Mesenchymal stem cell (in vitro differentiated cells and primary cell): ENCODE results near the gene CRISPLD2.
A peak's percentile ranks its signal among the peaks of the same experiment; 100 is the strongest.

Experiments used
- DNase-seq: peaks from one replicate; pipeline ENCODE4 v3.0.0-alpha.2; 2013
- H2AFZ ChIP-seq: one replicate; pipeline ENCODE4 v1.6.1; 2013; ENCODE audit warnings: low read depth, mild to moderate bottlenecking, control low read depth, inconsistent platforms, low read length, moderate library complexity
- H2AK5ac ChIP-seq: 2 replicates; pipeline ENCODE4 v1.6.1; 2013; ENCODE audit warnings: low read length, moderate library complexity, mild to moderate bottlenecking, inconsistent platforms; ENCODE audit not compliant: severe bottlenecking
- H2BK120ac ChIP-seq: one replicate; pipeline ENCODE4 v1.6.1; 2013; ENCODE audit warnings: low read depth, mild to moderate bottlenecking, inconsistent platforms, low read length, moderate library complexity
- H2BK12ac ChIP-seq, 2 experiments: one replicate each; pipeline ENCODE4 v1.6.1; 2013; ENCODE audit warnings: inconsistent platforms in 2 of 2, low read length in 2 of 2, mild to moderate bottlenecking in 2 of 2, moderate library complexity in 2 of 2, control low read depth in 1 of 2
- H2BK15ac ChIP-seq: one replicate; pipeline ENCODE4 v1.6.1; 2013; ENCODE audit warnings: mild to moderate bottlenecking, low read depth, inconsistent platforms; ENCODE audit not compliant: poor library complexity, severe bottlenecking
- H2BK5ac ChIP-seq: 2 replicates; pipeline ENCODE4 v1.6.1; 2013; ENCODE audit warnings: low read depth, mild to moderate bottlenecking, low read length, control low read depth, inconsistent platforms; ENCODE audit not compliant: poor library complexity, severe bottlenecking
- H3K14ac ChIP-seq, 2 experiments: one replicate each; pipeline ENCODE4 v1.6.1; 2013; ENCODE audit warnings: inconsistent platforms in 2 of 2, low read length in 2 of 2, control low read depth in 1 of 2, mild to moderate bottlenecking in 1 of 2, moderate library complexity in 1 of 2
- H3K18ac ChIP-seq, 2 experiments: one replicate each; pipeline ENCODE4 v1.6.1; 2013; ENCODE audit warnings: inconsistent platforms in 2 of 2, low read length in 2 of 2, control low read depth in 1 of 2, low read depth in 1 of 2, mild to moderate bottlenecking in 1 of 2
- H3K23ac ChIP-seq, 2 experiments: one replicate each; pipeline ENCODE4 v1.6.1; 2013; ENCODE audit warnings: inconsistent platforms in 2 of 2, low read length in 2 of 2, mild to moderate bottlenecking in 2 of 2, moderate library complexity in 2 of 2, control low read depth in 1 of 2
- H3K27ac ChIP-seq: 2 replicates; pipeline ENCODE4 v1.5.1; 2013; ENCODE audit warnings: mild to moderate bottlenecking, moderate library complexity, low read length, control low read depth, inconsistent platforms; ENCODE audit not compliant: poor library complexity, severe bottlenecking
- H3K27me3 ChIP-seq, 2 experiments: 2 replicates each; pipeline versions ENCODE4 v1.6.1 to v1.7.0; 2013; ENCODE audit warnings: low read length in 2 of 2, mild to moderate bottlenecking in 2 of 2, moderate library complexity in 2 of 2, control low read depth in 1 of 2, inconsistent platforms in 1 of 2; ENCODE audit not compliant: control insufficient read depth in 1 of 2, insufficient read depth in 1 of 2
- H3K36me3 ChIP-seq, 2 experiments: 2 replicates each; pipeline versions ENCODE4 v1.6.1 to v1.7.0; 2013; ENCODE audit warnings: low read length in 2 of 2, control low read depth in 1 of 2, inconsistent platforms in 1 of 2, low read depth in 1 of 2, mild to moderate bottlenecking in 1 of 2; ENCODE audit not compliant: insufficient read depth in 2 of 2, control insufficient read depth in 1 of 2
- H3K4ac ChIP-seq, 2 experiments: one replicate each; pipeline ENCODE4 v1.6.1; 2013; ENCODE audit warnings: inconsistent platforms in 2 of 2, low read length in 2 of 2, mild to moderate bottlenecking in 2 of 2, moderate library complexity in 2 of 2, control low read depth in 1 of 2, low read depth in 1 of 2
- H3K4me1 ChIP-seq: 2 replicates; pipeline ENCODE4 v1.6.1; 2013; ENCODE audit warnings: low read depth, low read length, control low read depth; ENCODE audit not compliant: control insufficient read depth, insufficient read depth
- H3K4me2 ChIP-seq: 2 replicates; pipeline ENCODE4 v1.6.1; 2013; ENCODE audit warnings: low read length, mild to moderate bottlenecking, inconsistent platforms; ENCODE audit not compliant: poor library complexity, severe bottlenecking
- H3K4me3 ChIP-seq, 2 experiments: 2 replicates each; pipeline versions ENCODE4 v1.5.1 to v1.7.0; 2013; ENCODE audit warnings: low read length in 2 of 2, mild to moderate bottlenecking in 2 of 2, control low read depth in 1 of 2, low read depth in 1 of 2; ENCODE audit not compliant: insufficient read depth in 1 of 2
- H3K79me1 ChIP-seq: replicated peaks from 2 replicates; pipeline ENCODE4 v1.6.1; 2013; ENCODE audit warnings: mild to moderate bottlenecking, control low read depth, low read length, inconsistent platforms; ENCODE audit not compliant: poor library complexity, severe bottlenecking
- H3K9ac ChIP-seq: 2 replicates; pipeline ENCODE4 v1.7.0; 2013; ENCODE audit warnings: mild to moderate bottlenecking, low read length, moderate library complexity
- H3K9me3 ChIP-seq: 2 replicates; pipeline ENCODE4 v1.7.0; 2013; ENCODE audit warnings: mild to moderate bottlenecking, low read length; ENCODE audit not compliant: control insufficient read depth
- H4K8ac ChIP-seq: one replicate; pipeline ENCODE4 v1.6.1; 2013; ENCODE audit warnings: inconsistent platforms, mild to moderate bottlenecking, low read length, moderate library complexity
- H4K91ac ChIP-seq: one replicate; pipeline ENCODE4 v1.6.1; 2013; ENCODE audit warnings: mild to moderate bottlenecking, low read length, inconsistent platforms
- WGBS: methylation state at CpG from one replicate; pipeline ENCODE4 v1.1.7; 2013; ENCODE audit warnings: mixed read lengths; 5-methylcytosine and 5-hydroxymethylcytosine counted together

The CRISPLD2 gene

GRCh38 chr16:84825896-84826557, 6.2 kb downstream of the CRISPLD2 start:
- no peak overlapping the region for H2AK5ac ChIP-seq
- H3K23ac ChIP-seq, result no peak overlapping the region
- 89% methylated on average over 8 of the region's 8 CpGs for WGBS
- no peaks in the 10 kb centered on the region for H3K79me1 ChIP-seq
- H2BK5ac ChIP-seq, result no peak overlapping the region
- H3K36me3 ChIP-seq, result no peaks in the 10 kb centered on the region
- peak overlapping the region; percentile 93 for H4K91ac ChIP-seq
- H2BK15ac ChIP-seq, result peak overlapping the region; percentile 61
- peak overlapping the region; percentile 86 for H4K8ac ChIP-seq
- DNase-seq, result no peak
- peak overlapping the region; percentile 29 to 80 for H3K4ac ChIP-seq
- H3K9ac ChIP-seq, result peak overlapping the region; percentile 67
- peak overlapping the region in 1 of 2 experiments; percentile 36 for H3K4me3 ChIP-seq
- H3K27ac ChIP-seq, result no peak overlapping the region
- H2BK12ac ChIP-seq, result peak overlapping the region; percentile 88 to 93
- peak overlapping the region; percentile 54 for H2BK120ac ChIP-seq
- H3K4me1 ChIP-seq, result peaks cover 17% of the 10 kb centered on the region
- no peak overlapping the region for H3K14ac ChIP-seq
- H3K18ac ChIP-seq, result peak overlapping the region; percentile 37 to 92
- no peak overlapping the region for H3K4me2 ChIP-seq
- no peaks in the 10 kb centered on the region for H3K9me3 ChIP-seq
- no peak overlapping the region for H2AFZ ChIP-seq
- H3K27me3 ChIP-seq, result peaks cover 0 to 3% of the 10 kb centered on the region in 2 experiments

- no peaks in the 10 kb centered on the region for H3K27me3 ChIP-seq
- H2BK15ac ChIP-seq, result peak overlapping the region; percentile 61
- H3K4me1 ChIP-seq, result peaks cover 18% of the 10 kb centered on the region
- H3K79me1 ChIP-seq, result no peaks in the 10 kb centered on the region
- no peak overlapping the region for H3K23ac ChIP-seq
- peak; percentile 93 for DNase-seq
- no peaks in the 10 kb centered on the region for H3K36me3 ChIP-seq
- no peak overlapping the region for H2AK5ac ChIP-seq
- no peaks in the 10 kb centered on the region for H3K9me3 ChIP-seq
- peak overlapping the region; percentile 67 for H3K9ac ChIP-seq
- H3K4me3 ChIP-seq, result peak overlapping the region in 1 of 2 experiments; percentile 36
- H3K4ac ChIP-seq, result peak overlapping the region; percentile 29 to 80
- no peak overlapping the region for H2AFZ ChIP-seq
- no peak overlapping the region for H3K27ac ChIP-seq
- WGBS, result 47% methylated on average over 13 of the region's 13 CpGs
- H3K4me2 ChIP-seq, result no peak overlapping the region
- H2BK5ac ChIP-seq, result no peak overlapping the region
- H4K91ac ChIP-seq, result peak overlapping the region; percentile 93
- peak overlapping the region; percentile 88 to 93 for H2BK12ac ChIP-seq
- H3K14ac ChIP-seq, result no peak overlapping the region
- peak overlapping the region; percentile 54 for H2BK120ac ChIP-seq
- H3K18ac ChIP-seq, result peak overlapping the region; percentile 37 to 92
- H4K8ac ChIP-seq, result peak overlapping the region; percentile 86
Measured at GRCh38 chr16:84826558-84826941, 6.8 kb downstream of the CRISPLD2 start.

GRCh38 chr16:84827131-84827574, 7.4 kb downstream of the CRISPLD2 start:
- H3K4me2 ChIP-seq, result no peak overlapping the region
- H2BK5ac ChIP-seq, result no peak overlapping the region
- H3K14ac ChIP-seq, result no peak overlapping the region
- DNase-seq, result peak; percentile 91
- no peaks in the 10 kb centered on the region for H3K9me3 ChIP-seq
- no peak overlapping the region for H3K27ac ChIP-seq
- no peak overlapping the region for H2BK15ac ChIP-seq
- peak overlapping the region; percentile 29 for H2AFZ ChIP-seq
- no peaks in the 10 kb centered on the region for H3K36me3 ChIP-seq
- 19% methylated on average over 16 of the region's 16 CpGs for WGBS
- no peaks in the 10 kb centered on the region for H3K79me1 ChIP-seq
- peak overlapping the region in 1 of 2 experiments; percentile 9 for H3K4ac ChIP-seq
- no peak overlapping the region for H3K23ac ChIP-seq
- H4K91ac ChIP-seq, result peak overlapping the region; percentile 30
- peak overlapping the region; percentile 96 for H2BK120ac ChIP-seq
- H3K4me3 ChIP-seq, result no peak overlapping the region
- no peak overlapping the region for H3K9ac ChIP-seq
- peaks cover 17% of the 10 kb centered on the region for H3K4me1 ChIP-seq
- H4K8ac ChIP-seq, result peak overlapping the region; percentile 91
- H2BK12ac ChIP-seq, result peak overlapping the region; percentile 49 to 69
- H3K27me3 ChIP-seq, result no peaks in the 10 kb centered on the region
- peak overlapping the region; percentile 20 for H2AK5ac ChIP-seq
- peak overlapping the region; percentile 67 to 82 for H3K18ac ChIP-seq

DNA sequence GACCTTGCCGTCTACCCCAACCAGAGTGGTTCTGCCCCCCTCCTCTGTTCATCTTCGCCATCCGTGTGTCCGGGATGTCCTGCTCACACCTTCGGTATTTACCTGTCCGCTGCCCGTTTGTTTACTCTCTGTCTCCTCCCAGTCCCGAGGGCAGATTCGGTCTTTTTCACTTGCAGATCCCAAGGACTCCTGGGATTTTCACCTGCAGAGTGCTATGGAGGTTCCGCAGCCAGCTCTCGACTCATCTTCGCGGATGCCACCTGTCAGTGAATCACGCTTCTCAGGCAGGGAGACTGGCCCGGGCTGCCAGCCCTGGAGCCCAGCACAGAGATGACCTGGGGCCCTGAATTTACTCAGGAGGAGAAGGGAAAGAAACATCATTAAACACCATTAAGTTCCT, 8.1 kb downstream of the CRISPLD2 start:
- no peaks in the 10 kb centered on the region for H3K9me3 ChIP-seq
- H2BK15ac ChIP-seq, result peak overlapping the region; percentile 54
- no peak overlapping the region for H2BK120ac ChIP-seq
- H3K23ac ChIP-seq, result no peak overlapping the region
- peak overlapping the region; percentile 29 for H2AK5ac ChIP-seq
- no peak overlapping the region for H3K4me2 ChIP-seq
- H3K4me1 ChIP-seq, result peaks cover 25% of the 10 kb centered on the region
- no peak overlapping the region for H3K9ac ChIP-seq
- WGBS, result 94% methylated on average over 15 of the region's 15 CpGs
- peak overlapping the region; percentile 79 for H4K8ac ChIP-seq
- no peak overlapping the region for H3K27ac ChIP-seq
- no peak overlapping the region for H3K4me3 ChIP-seq
- peak overlapping the region in 1 of 2 experiments; percentile 53 for H3K14ac ChIP-seq
- no peaks in the 10 kb centered on the region for H3K36me3 ChIP-seq
- no peaks in the 10 kb centered on the region for H3K79me1 ChIP-seq
- H3K4ac ChIP-seq, result peak overlapping the region in 1 of 2 experiments; percentile 24
- no peaks in the 10 kb centered on the region for H3K27me3 ChIP-seq
- H4K91ac ChIP-seq, result peak overlapping the region; percentile 84
- no peak overlapping the region for H2AFZ ChIP-seq
- H2BK12ac ChIP-seq, result peak overlapping the region; percentile 52 to 70
- DNase-seq, result no peak
- peak overlapping the region; percentile 50 to 52 for H3K18ac ChIP-seq
- no peak overlapping the region for H2BK5ac ChIP-seq
